H1 (cell line): ENCODE measurements around the gene PINLYP. TPM values are rescaled to one million over a fixed set of nuclear protein-coding genes. Genes with fewer than 3 reads are reported as not detected.

Source experiments
- ASH2L ChIP-seq: fragments of 200-600, 300-600 bp; sonication (generic); IDR thresholded peaks from one replicate; pipeline ENCODE4 v1.7.1; 2017; ENCODE audit warnings: low read length
- E2F6 ChIP-seq: IDR thresholded peaks from 2 replicates; pipeline ENCODE4 v1.6.1; 2012; ENCODE audit warnings: inconsistent platforms
- SRF ChIP-seq: IDR thresholded peaks from 2 replicates; pipeline ENCODE4 v1.6.1; 2011; ENCODE audit warnings: mild to moderate bottlenecking, low read depth, low read length, moderate library complexity
- polyA plus RNA-seq, 7 experiments: library from polyadenylated mRNA; depleted of rRNA in 3 of 7; stranded (reverse) in 5 of 7; unstranded in 2 of 7; fragments of >200 nt in 5 of 7; fragments of 200-250 nt in 2 of 7; gene quantifications; 1 replicate in 5 of 7; 2 replicates in 1 of 7; 4 replicates in 1 of 7; pipeline versions ENCODE4 v1.2.1 to v1.2.3, GENCODE V29; 2011 to 2013; ENCODE audit warnings: missing spikeins in 2 of 7, mixed read lengths in 2 of 7
- total RNA-seq: library from RNA; stranded (reverse); fragmentation: NEBNext Ultra II Directional; extraction: Animal tissue kit (Norgen Biotek cat#: 25700); gene quantifications from 2 replicates; pipeline ENCODE4 v1.2.1, GENCODE V29; 2021

PINLYP gene
- total and polyA plus RNA-seq, 2 of the 8 experiments (the other 6 are each of a cell fraction or from before 2014, with no cell fraction given): 7.5 to 31.3 TPM

- TF ChIP-seq E2F6 (no peak), ASH2L (no peak), SRF (no peak)
Measured at GRCh38 chr19:43534305-43534815, 41.2 kb upstream of the PINLYP start (continued).
